ENCODE measurements around the gene PPM1G.

- TF ChIP-seq CTCF (IDR thresholded peaks at IDR 0.05) (no peak), POLR2A (IDR thresholded peaks at IDR 0.05) (no peak)
Measured at GRCh38 chr2:27435628-27436027, 26.2 kb upstream of the PPM1G start.
